HepG2 (cell line): ENCODE data around the gene GSG1. TPM values are rescaled to one million over a fixed set of nuclear protein-coding genes. Genes with fewer than 3 reads are reported as not detected.
A peak's percentile ranks its signal among the peaks of the same experiment; 100 is the strongest.

ENCODE experiments used
- AHDC1 ChIP-seq: sonication (generic); formaldehyde crosslinking; IDR thresholded peaks from 2 replicates; pipeline ENCODE4 v1.5.1; 2020; ENCODE audit warnings: mild to moderate bottlenecking, missing genetic modification reagents, borderline replicate concordance
- ARID3A ChIP-seq: IDR thresholded peaks from 2 replicates; pipeline ENCODE4 v1.6.1; 2012; ENCODE audit warnings: low read depth, low read length, improper control_type of control experiment
- EED ChIP-seq: sonication (generic); formaldehyde crosslinking; IDR thresholded peaks from 2 replicates; pipeline ENCODE4 v1.5.0; 2020; ENCODE audit warnings: mild to moderate bottlenecking, missing genetic modification reagents
- ERF ChIP-seq: IDR thresholded peaks from 2 replicates; pipeline ENCODE4 v1.6.1; 2018; ENCODE audit warnings: missing biosample characterization, missing genetic modification reagents
- FLYWCH1 ChIP-seq: sonication (generic); formaldehyde crosslinking; IDR thresholded peaks from 2 replicates; pipeline ENCODE4 v1.8.1; 2023; ENCODE audit warnings: mild to moderate bottlenecking, missing genetic modification reagents
- MED1 ChIP-seq: sonication (generic); formaldehyde crosslinking; IDR thresholded peaks from 2 replicates; pipeline ENCODE4 v1.4.0; 2020; ENCODE audit warnings: missing genetic modification reagents
- NFE2L2 ChIP-seq: fragments of 150-350 bp; IDR thresholded peaks from 2 replicates; pipeline ENCODE4 v1.6.1; 2014; ENCODE audit warnings: low read length
- NFIB ChIP-seq: sonication (generic); formaldehyde crosslinking; IDR thresholded peaks from 2 replicates; pipeline ENCODE4 v1.9.0; 2021; ENCODE audit warnings: missing genetic modification reagents, mild to moderate bottlenecking, borderline replicate concordance
- NFKB2 ChIP-seq: sonication (generic); formaldehyde crosslinking; IDR thresholded peaks from 2 replicates; pipeline ENCODE4 v1.4.0; 2020; ENCODE audit warnings: missing genetic modification reagents, borderline replicate concordance
- PHF5A ChIP-seq: IDR thresholded peaks from one replicate; pipeline ENCODE4 v1.6.1; 2018; ENCODE audit warnings: low read depth, missing genetic modification reagents; ENCODE audit not compliant: unreplicated experiment
- PRDM10 ChIP-seq: sonication (generic); formaldehyde crosslinking; IDR thresholded peaks from 2 replicates; pipeline ENCODE4 v1.4.0; 2020; ENCODE audit warnings: low read depth, missing genetic modification reagents
- SIN3A ChIP-seq: IDR thresholded peaks from 2 replicates; pipeline ENCODE4 v1.6.1; 2011; ENCODE audit warnings: low read depth, mild to moderate bottlenecking, control low read depth, low read length, borderline replicate concordance
- ZBTB38 ChIP-seq: sonication (generic); formaldehyde crosslinking; IDR thresholded peaks from 2 replicates; pipeline ENCODE4 v1.5.1; 2020; ENCODE audit warnings: mild to moderate bottlenecking, missing genetic modification reagents
- ZBTB7B ChIP-seq: sonication (generic); formaldehyde crosslinking; IDR thresholded peaks from 2 replicates; pipeline ENCODE4 v1.4.0; 2020; ENCODE audit warnings: missing genetic modification reagents
- ZFP36 ChIP-seq: fragments of 150-350 bp; IDR thresholded peaks from 2 replicates; pipeline ENCODE4 v1.6.1; 2018; ENCODE audit warnings: borderline replicate concordance, low read length, low read depth; ENCODE audit not compliant: partially characterized antibody
- ZFP90 ChIP-seq: sonication (generic); formaldehyde crosslinking; IDR thresholded peaks from 2 replicates; pipeline ENCODE4 v1.8.0; 2022; ENCODE audit warnings: missing genetic modification reagents, mild to moderate bottlenecking, inconsistent platforms, borderline replicate concordance
- ZMAT3 ChIP-seq: sonication (generic); formaldehyde crosslinking; conservative IDR thresholded peaks from 2 replicates; pipeline ENCODE4 v1.7.0; 2021; ENCODE audit warnings: missing genetic modification reagents
- ZNF121 ChIP-seq: sonication (generic); formaldehyde crosslinking; IDR thresholded peaks from 2 replicates; pipeline ENCODE4 v1.5.0; 2020; ENCODE audit warnings: mild to moderate bottlenecking, missing genetic modification reagents
- ZNF644 ChIP-seq: IDR thresholded peaks from 2 replicates; pipeline ENCODE4 v1.6.1; 2016; ENCODE audit warnings: low read depth
- ZNF670 ChIP-seq: sonication (generic); formaldehyde crosslinking; IDR thresholded peaks from 2 replicates; pipeline ENCODE4 v1.8.0; 2022; ENCODE audit warnings: mild to moderate bottlenecking, missing genetic modification reagents, borderline replicate concordance
- polyA plus RNA-seq, 8 experiments: library from polyadenylated mRNA; depleted of rRNA in 3 of 8; stranded (reverse) in 7 of 8; unstranded in 1 of 8; fragments of >200 nt; fragmentation: Illumina TruSeq in 4 of 8; extraction: Trizol in 4 of 8; gene quantifications; 2 replicates each; pipeline versions ENCODE4 v1.2.1 to v1.2.3, GENCODE V29; 2011 to 2016; ENCODE audit warnings: low read depth in 4 of 8, missing spikeins in 1 of 8, mixed read lengths in 1 of 8; ENCODE audit not compliant: insufficient read depth in 1 of 8
- total RNA-seq, 5 experiments: library from RNA; depleted of rRNA; stranded (reverse); fragments of >200 nt; fragmentation: Illumina TruSeq; extraction: Trizol; gene quantifications; 2 replicates each; pipeline ENCODE4 v1.2.3, GENCODE V29; 2016; ENCODE audit warnings: low read depth in 1 of 5

GSG1 gene
- total and polyA plus RNA-seq, 2 of the 13 experiments (the other 11 are each of a cell fraction or from before 2014, with no cell fraction given), result not detected

DNA sequence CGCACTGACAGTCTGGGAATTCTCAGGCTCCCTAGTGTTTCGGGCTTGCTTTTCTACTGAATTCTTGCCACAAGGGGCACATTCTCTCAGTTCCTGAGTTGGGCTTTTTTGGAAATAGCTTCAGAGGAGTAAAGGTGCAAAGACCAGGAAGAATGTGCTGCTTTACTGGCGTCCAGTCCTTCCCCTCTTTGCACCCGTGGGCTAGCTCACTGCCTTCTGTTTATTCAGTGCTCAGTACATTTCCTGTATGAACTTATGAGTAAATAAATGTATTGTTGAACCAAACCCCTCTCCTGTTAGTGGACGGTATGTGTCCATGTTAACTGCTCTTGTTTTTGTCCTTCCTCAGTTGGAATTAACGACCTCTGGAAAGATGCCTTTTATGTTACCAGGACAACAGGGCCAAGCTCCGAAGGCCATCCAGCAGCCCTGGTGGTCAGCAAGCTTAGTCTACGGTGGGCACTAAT is 24.0 kb downstream of the GSG1 start (continued):
- TF ChIP-seq PRDM10, result peak; percentile 66
- peak; percentile 49 for TF ChIP-seq ERF (CRISPR knock-in tag)
- TF ChIP-seq ZNF644, result peak; percentile 85
- TF ChIP-seq ZMAT3 (CRISPR knock-in tag), result peak; percentile 56; the same call in 1 of the 2 replicates
- no peak for TF ChIP-seq NFE2L2
- no peak for TF ChIP-seq ZBTB38 (CRISPR knock-in tag)
- no peak for TF ChIP-seq FLYWCH1
- TF ChIP-seq MED1 (CRISPR knock-in tag), result peak; percentile 78
- TF ChIP-seq ZFP90, result peak; percentile 54; the same call in 1 of the 2 replicates
- TF ChIP-seq SIN3A, result no peak
- TF ChIP-seq PHF5A (CRISPR knock-in tag), result peak; percentile 82
- TF ChIP-seq ZNF670 (CRISPR knock-in tag), result 0 out of 2 replicates have a peak, but pooled peaks have one; percentile 39
- no peak for TF ChIP-seq EED (CRISPR knock-in tag)
- peak; percentile 23; the same call in 1 of the 2 replicates for TF ChIP-seq ZBTB7B (CRISPR knock-in tag)
- TF ChIP-seq ARID3A, result peak; percentile 57; the same call in 1 of the 2 replicates
- no peak for TF ChIP-seq ZFP36
- peak; percentile 88; the same call in 1 of the 2 replicates for TF ChIP-seq AHDC1 (CRISPR knock-in tag)
- no peak for TF ChIP-seq NFIB
- 0 out of 2 replicates have a peak, but pooled peaks have one; percentile 24 for TF ChIP-seq ZNF121 (CRISPR knock-in tag)
- no peak for TF ChIP-seq NFKB2 (CRISPR knock-in tag)
